CD4-positive, alpha-beta T cell (primary cell): Measurements from ENCODE around the gene RAB5A. TPM values are rescaled to one million over a fixed set of nuclear protein-coding genes. Genes with fewer than 3 reads are reported as not detected.

Source experiments
- ATAC-seq: fragments of 200-7000 bp; cut with Tn5 transposase; one replicate; pipeline ENCODE4 v1.10.0; 2022; ENCODE audit warnings: mild to moderate bottlenecking; ENCODE audit not compliant: poor library complexity
- CTCF ChIA-PET: fragments of 350-600 bp; sonication (Branson Sonifier 250); formaldehyde crosslinking; loops from one replicate; lab custom pipeline; 2021; ENCODE audit warnings: antibody characterized with exemption, inconsistent platforms; lab: Charles Lee
- POLR2A ChIA-PET: fragments of 350-600 bp; sonication (Branson Sonifier 250); formaldehyde crosslinking; loops from one replicate; lab custom pipeline; 2021; ENCODE audit warnings: antibody characterized with exemption, inconsistent platforms; lab: Charles Lee
- DNase-seq, 14 experiments: peaks; one replicate each; pipeline ENCODE4 v3.0.0-alpha.2; 2013 to 2020; ENCODE audit warnings: mixed read lengths in 2 of 14
- H3K27ac ChIP-seq, 2 donors: one replicate each; pipeline versions ENCODE4 v1.5.1 to v1.7.0; 2013; ENCODE audit warnings: low read length in 2 of 2, low read depth in 1 of 2, mild to moderate bottlenecking in 1 of 2
- H3K27me3 ChIP-seq, 2 experiments: 1 replicate in 1 of 2; 2 replicates in 1 of 2; pipeline versions ENCODE4 v1.6.1 to v1.7.0; 2013; ENCODE audit warnings: low read length in 2 of 2, control low read depth in 1 of 2, mild to moderate bottlenecking in 1 of 2, moderate library complexity in 1 of 2; ENCODE audit not compliant: insufficient read depth in 2 of 2, control insufficient read depth in 1 of 2
- H3K36me3 ChIP-seq: one replicate; pipeline ENCODE4 v1.6.1; 2013; ENCODE audit warnings: low read length, control low read depth; ENCODE audit not compliant: insufficient read depth
- H3K4me1 ChIP-seq: one replicate; pipeline ENCODE4 v1.6.1; 2013; ENCODE audit warnings: low read length, control low read depth; ENCODE audit not compliant: insufficient read depth
- H3K4me3 ChIP-seq: one replicate; pipeline ENCODE4 v1.5.1; 2013; ENCODE audit warnings: mild to moderate bottlenecking, low read length, moderate library complexity
- H3K9me3 ChIP-seq, 2 experiments: 1 replicate in 1 of 2; 2 replicates in 1 of 2; pipeline versions ENCODE4 v1.6.1 to v1.7.0; 2013; ENCODE audit warnings: low read length in 2 of 2, mild to moderate bottlenecking in 2 of 2, control low read depth in 1 of 2, moderate library complexity in 1 of 2; ENCODE audit not compliant: control insufficient read depth in 1 of 2, insufficient read depth in 1 of 2
- H3K27ac Mint-ChIP-seq: one replicate; pipeline ENCODE4 v1.8.0; 2020; ENCODE audit warnings: mixed read lengths
- H3K27me3 Mint-ChIP-seq: one replicate; pipeline ENCODE4 v1.8.0; 2021; ENCODE audit warnings: mixed read lengths
- H3K36me3 Mint-ChIP-seq: one replicate; pipeline ENCODE4 v1.8.0; 2021; ENCODE audit warnings: low read depth, mixed read lengths
- H3K4me1 Mint-ChIP-seq: one replicate; pipeline ENCODE4 v1.8.0; 2021; ENCODE audit warnings: low read depth, mixed read lengths
- H3K4me3 Mint-ChIP-seq: one replicate; pipeline ENCODE4 v1.8.0; 2020; ENCODE audit warnings: mild to moderate bottlenecking, mixed read lengths
- H3K9me3 Mint-ChIP-seq: one replicate; pipeline ENCODE4 v1.8.0; 2020; ENCODE audit warnings: mixed read lengths
- intact Hi-C, 2 experiments: fragments of 100-400 bp; cut with DNase I in 1 of 2; cut with micrococcal nuclease in 1 of 2; formaldehyde crosslinking; loops; one replicate each; pipeline versions ENCODE4 v1.15.1 to v1.9.0; 2023 to 2025; cut with DNase I, micrococcal nuclease
- total RNA-seq, 174 experiments: library from RNA in 2 of 174; stranded (reverse) in 2 of 174; gene quantifications; one replicate each; pipeline ENCODE4 v1.2.3 and lab custom pipeline; 2021 to 2026
- TF ChIP-seq, protein P1 (sequence below): fragments of 200-600 bp; IDR thresholded peaks from one replicate; pipeline ENCODE4 v1.8.0; 2022; ENCODE audit warnings: antibody characterized with exemption, mild to moderate bottlenecking

RAB5A gene
- total RNA-seq, 2 experiments from 2014 or later, result 120 to 125 TPM

DNA sequence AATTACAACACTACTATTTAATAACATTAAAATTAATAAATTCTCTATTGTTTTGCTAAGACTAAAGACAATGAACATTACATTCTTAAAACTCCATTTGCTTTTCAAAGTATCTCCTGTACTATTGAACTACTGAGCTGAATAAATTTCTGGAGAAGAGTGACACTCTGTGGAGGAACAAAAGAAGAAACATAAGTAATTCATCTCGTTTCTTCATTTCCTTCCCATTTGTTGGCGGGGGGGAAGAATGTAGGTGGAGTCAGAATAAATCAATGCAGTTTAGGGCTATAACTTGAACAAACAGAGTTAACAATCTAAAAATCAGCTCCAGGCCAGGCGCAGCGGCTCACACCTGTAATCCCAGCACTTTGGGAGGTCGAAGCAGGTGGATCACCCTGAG, 45.6 kb upstream of the RAB5A start:
- no peaks in the 10 kb centered on the region for H3K36me3 Mint-ChIP-seq
- Histone ChIP-seq H3K4me3 (no peak overlapping the region), H3K27me3 (no peaks in the 10 kb centered on the region), H3K36me3 (no peaks in the 10 kb centered on the region), H3K27ac (no peak overlapping the region), H3K9me3 (no peaks in the 10 kb centered on the region), H3K4me1 (no peaks in the 10 kb centered on the region)
- no peak overlapping the region for H3K27ac Mint-ChIP-seq
- H3K4me1 Mint-ChIP-seq, result no peaks in the 10 kb centered on the region
- no peak for DNase-seq
- CTCF ChIA-PET, result no interaction called here
- intact Hi-C loops, result no loop called here
- peaks cover 3% of the 10 kb centered on the region for H3K9me3 Mint-ChIP-seq
- TF ChIP-seq, protein P1, sequence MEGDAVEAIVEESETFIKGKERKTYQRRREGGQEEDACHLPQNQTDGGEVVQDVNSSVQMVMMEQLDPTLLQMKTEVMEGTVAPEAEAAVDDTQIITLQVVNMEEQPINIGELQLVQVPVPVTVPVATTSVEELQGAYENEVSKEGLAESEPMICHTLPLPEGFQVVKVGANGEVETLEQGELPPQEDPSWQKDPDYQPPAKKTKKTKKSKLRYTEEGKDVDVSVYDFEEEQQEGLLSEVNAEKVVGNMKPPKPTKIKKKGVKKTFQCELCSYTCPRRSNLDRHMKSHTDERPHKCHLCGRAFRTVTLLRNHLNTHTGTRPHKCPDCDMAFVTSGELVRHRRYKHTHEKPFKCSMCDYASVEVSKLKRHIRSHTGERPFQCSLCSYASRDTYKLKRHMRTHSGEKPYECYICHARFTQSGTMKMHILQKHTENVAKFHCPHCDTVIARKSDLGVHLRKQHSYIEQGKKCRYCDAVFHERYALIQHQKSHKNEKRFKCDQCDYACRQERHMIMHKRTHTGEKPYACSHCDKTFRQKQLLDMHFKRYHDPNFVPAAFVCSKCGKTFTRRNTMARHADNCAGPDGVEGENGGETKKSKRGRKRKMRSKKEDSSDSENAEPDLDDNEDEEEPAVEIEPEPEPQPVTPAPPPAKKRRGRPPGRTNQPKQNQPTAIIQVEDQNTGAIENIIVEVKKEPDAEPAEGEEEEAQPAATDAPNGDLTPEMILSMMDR, result no peak
- no peak overlapping the region for H3K4me3 Mint-ChIP-seq
- no peak for ATAC-seq
- no peaks in the 10 kb centered on the region for H3K27me3 Mint-ChIP-seq
- POLR2A ChIA-PET, result no interaction called here

DNA sequence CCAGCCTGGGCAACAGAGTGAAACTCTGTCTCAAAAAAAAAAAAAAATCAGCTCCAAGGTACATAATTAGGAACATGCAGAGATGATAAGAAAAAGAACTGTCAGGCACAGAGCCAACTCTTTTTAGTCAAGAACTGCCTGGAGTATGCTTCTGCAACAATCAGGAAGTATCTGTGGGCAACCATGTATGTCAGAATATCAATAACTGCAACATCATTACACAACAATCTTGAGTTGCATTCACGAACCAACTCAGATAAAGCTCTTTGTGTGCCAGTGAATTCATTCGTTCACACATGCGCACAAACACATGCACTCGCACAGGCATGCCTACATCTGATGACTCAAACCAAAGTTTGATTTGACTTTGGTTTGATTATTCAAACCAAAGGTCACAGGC, 45.0 kb upstream of the RAB5A start:
- H3K9me3 ChIP-seq, result no peaks in the 10 kb centered on the region
- Mint-ChIP-seq H3K4me3 (no peak overlapping the region), H3K4me1 (no peaks in the 10 kb centered on the region), H3K36me3 (no peaks in the 10 kb centered on the region), H3K27ac (no peak overlapping the region), H3K9me3 (peaks cover 3% of the 10 kb centered on the region), H3K27me3 (no peaks in the 10 kb centered on the region)
- CTCF ChIA-PET, result no interaction called here
- no peak overlapping the region for H3K27ac ChIP-seq
- H3K36me3 ChIP-seq, result no peaks in the 10 kb centered on the region
- intact Hi-C loops, result no loop called here
- H3K27me3 ChIP-seq, result no peaks in the 10 kb centered on the region
- POLR2A ChIA-PET, result no interaction called here
- peak in 1 of 14 experiments; percentile 7 for DNase-seq
- TF ChIP-seq, protein P1, result no peak
- ATAC-seq, result no peak
- H3K4me1 ChIP-seq, result no peaks in the 10 kb centered on the region
- H3K4me3 ChIP-seq, result no peak overlapping the region

DNA sequence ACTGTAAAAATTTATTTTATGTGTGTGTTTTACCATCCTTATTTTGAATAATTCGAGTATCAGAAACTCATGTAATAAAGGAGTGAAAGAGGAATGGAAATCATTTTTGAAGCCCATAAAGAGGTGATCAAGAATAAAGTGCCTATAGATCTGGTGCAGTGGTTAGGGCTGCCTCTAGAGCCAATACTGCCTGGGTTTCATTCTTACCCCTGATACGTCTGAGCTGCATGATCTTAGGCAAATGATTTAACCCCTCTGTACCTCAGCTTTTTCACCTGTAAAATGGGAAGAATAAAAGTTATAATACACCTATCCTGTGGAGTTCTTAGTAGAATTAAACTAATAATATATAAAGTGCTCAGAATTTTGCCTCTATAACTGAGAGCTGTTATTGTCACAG, 43.2 kb upstream of the RAB5A start:
- no peak for ATAC-seq
- TF ChIP-seq, protein P1, result no peak
- ChIA-PET CTCF (no interaction called here), POLR2A (no interaction called here)
- Histone ChIP-seq H3K9me3 (no peaks in the 10 kb centered on the region), H3K27ac (no peak overlapping the region), H3K36me3 (no peaks in the 10 kb centered on the region), H3K4me1 (no peaks in the 10 kb centered on the region), H3K27me3 (no peaks in the 10 kb centered on the region), H3K4me3 (no peak overlapping the region)
- Mint-ChIP-seq H3K27me3 (no peaks in the 10 kb centered on the region), H3K9me3 (peaks cover 3% of the 10 kb centered on the region), H3K4me3 (no peak overlapping the region), H3K4me1 (no peaks in the 10 kb centered on the region), H3K36me3 (no peaks in the 10 kb centered on the region), H3K27ac (no peak overlapping the region)
- intact Hi-C loops, result no loop called here
- no peak for DNase-seq
